SK-N-SH (cell line): ENCODE measurements around the gene SMYD3. TPM values are rescaled to one million over a fixed set of nuclear protein-coding genes. Genes with fewer than 3 reads are reported as not detected.

Source experiments
- CTCF ChIA-PET: fragments of 300-600, 350-600 bp; formaldehyde crosslinking; extraction: SDS; loops from one replicate; lab custom pipeline; 2021; lab: Yijun Ruan, JAX
- POLR2A ChIA-PET: fragments of 350-600 bp; sonication (Branson Sonifier 250); formaldehyde crosslinking; extraction: SDS; loops from one replicate; lab custom pipeline; 2020; ENCODE audit warnings: antibody characterized with exemption, inconsistent platforms; lab: Yijun Ruan, JAX
- DNase-seq: peaks from one replicate; pipeline ENCODE4 v3.0.0; 2012
- H2AFZ ChIP-seq: fragments of 200-600 bp; sonication (generic); 2 replicates; pipeline ENCODE4 v1.8.1; 2016; ENCODE audit warnings: antibody characterized with exemption, mild to moderate bottlenecking, low read depth
- H3F3A ChIP-seq: fragments of 200-600 bp; sonication (generic); replicated peaks from 2 replicates; pipeline ENCODE3; 2016; ENCODE audit warnings: antibody characterized with exemption, mild to moderate bottlenecking; ENCODE audit not compliant: insufficient read depth
- H3K27ac ChIP-seq, 2 experiments: fragments of 200-500 bp in 1 of 2; fragments of 200-600 bp in 1 of 2; sonication (Bioruptor generic) in 1 of 2; sonication (generic), shearing (Covaris generic) in 1 of 2; 2 replicates each; pipeline versions ENCODE4 v1.5.1 to v1.6.1; 2014 to 2016; ENCODE audit warnings: low read depth in 2 of 2, inconsistent platforms in 1 of 2, low read length in 1 of 2, mild to moderate bottlenecking in 1 of 2, mixed read lengths in 1 of 2
- H3K27me3 ChIP-seq: fragments of 200-600 bp; sonication (generic), shearing (Covaris generic); 2 replicates; pipeline ENCODE4 v1.6.1; 2016; ENCODE audit warnings: mixed run types; ENCODE audit not compliant: insufficient read depth
- H3K36me3 ChIP-seq, 2 experiments: fragments of 200-500 bp in 1 of 2; fragments of 200-600 bp in 1 of 2; sonication (Bioruptor generic) in 1 of 2; sonication (generic) in 1 of 2; replicated peaks in 1 of 2; 2 replicates each; pipeline versions ENCODE3 to v1.5.1; 2014 to 2016; ENCODE audit warnings: low read length in 1 of 2, mild to moderate bottlenecking in 1 of 2; ENCODE audit not compliant: insufficient read depth in 2 of 2, control insufficient read depth in 1 of 2
- H3K4me1 ChIP-seq, 2 experiments: fragments of 200-500 bp in 1 of 2; fragments of 200-600 bp in 1 of 2; sonication (Bioruptor generic) in 1 of 2; sonication (generic), shearing (Covaris generic) in 1 of 2; 2 replicates each; pipeline versions ENCODE4 v1.5.1 to v1.6.1; 2014 to 2016; ENCODE audit warnings: low read depth in 1 of 2, low read length in 1 of 2, mixed run types in 1 of 2; ENCODE audit not compliant: insufficient read depth in 2 of 2, control insufficient read depth in 1 of 2
- H3K4me2 ChIP-seq: fragments of 200-600 bp; sonication (generic), shearing (Covaris generic); 2 replicates; pipeline ENCODE4 v1.6.1; 2017; ENCODE audit warnings: mixed run types
- H3K4me3 ChIP-seq, 2 experiments: fragments of 200-500 bp in 1 of 2; fragments of 200-600 bp in 1 of 2; sonication (Bioruptor generic) in 1 of 2; sonication (generic), shearing (Covaris generic) in 1 of 2; 2 replicates each; pipeline versions ENCODE4 v1.5.1 to v1.8.1; 2014 to 2016; ENCODE audit warnings: low read depth in 2 of 2, inconsistent platforms in 1 of 2, low read length in 1 of 2, mild to moderate bottlenecking in 1 of 2, mixed read lengths in 1 of 2, moderate library complexity in 1 of 2
- H3K79me2 ChIP-seq: fragments of 200-600 bp; sonication (generic); 2 replicates; pipeline ENCODE4 v1.8.1; 2017; ENCODE audit warnings: mild to moderate bottlenecking; ENCODE audit not compliant: insufficient read depth
- H3K9ac ChIP-seq: fragments of 200-600 bp; sonication (generic); 2 replicates; pipeline ENCODE4 v1.6.1; 2017; ENCODE audit warnings: mixed run types
- H3K9me2 ChIP-seq: fragments of 200-600 bp; sonication (generic); 2 replicates; pipeline ENCODE4 v1.6.1; 2017; ENCODE audit warnings: mixed run types
- H3K9me3 ChIP-seq: fragments of 200-600 bp; sonication (generic); 2 replicates; pipeline ENCODE4 v1.6.1; 2017; ENCODE audit warnings: mixed run types, mild to moderate bottlenecking, moderate library complexity
- H4K20me1 ChIP-seq: fragments of 200-600 bp; sonication (generic); 2 replicates; pipeline ENCODE4 v1.6.1; 2017; ENCODE audit warnings: mild to moderate bottlenecking, mixed run types; ENCODE audit not compliant: insufficient read depth
- ELF1 ChIP-seq: IDR thresholded peaks from 2 replicates; pipeline ENCODE4 v1.4.0; 2012
- EP300 ChIP-seq, 2 experiments: IDR thresholded peaks; 2 replicates each; pipeline versions ENCODE4 v1.4.0 to v1.6.1; 2012; ENCODE audit warnings: borderline replicate concordance in 1 of 2, low read depth in 1 of 2, low read length in 1 of 2
- EZH2phosphoT487 ChIP-seq: fragments of 200-600 bp; sonication (generic); IDR thresholded peaks from 2 replicates; pipeline ENCODE4 v1.6.1; 2017; ENCODE audit warnings: low read depth, mixed run types, mild to moderate bottlenecking, antibody characterized with exemption, moderate library complexity, borderline replicate concordance
- FOSL2 ChIP-seq: IDR thresholded peaks from 2 replicates; pipeline ENCODE4 v1.4.0; 2012; ENCODE audit warnings: low read depth, mild to moderate bottlenecking, moderate library complexity, borderline replicate concordance
- FOXJ3 ChIP-seq: sonication (generic); formaldehyde crosslinking; IDR thresholded peaks from 2 replicates; pipeline ENCODE4 v1.5.1; 2020; ENCODE audit warnings: mild to moderate bottlenecking, missing genetic modification reagents
- FOXM1 ChIP-seq: IDR thresholded peaks from 2 replicates; pipeline ENCODE4 v1.4.0; 2012; ENCODE audit warnings: low read depth, mild to moderate bottlenecking
- GABPA ChIP-seq: IDR thresholded peaks from 2 replicates; pipeline ENCODE4 v1.4.0; 2012; ENCODE audit warnings: low read depth, mild to moderate bottlenecking
- GATA2 ChIP-seq: sonication (generic); formaldehyde crosslinking; IDR thresholded peaks from 2 replicates; pipeline ENCODE4 v1.5.0; 2020; ENCODE audit warnings: mild to moderate bottlenecking, missing genetic modification reagents
- IRF3 ChIP-seq: fragments of 150-350 bp; IDR thresholded peaks from 2 replicates; pipeline ENCODE4 v1.6.1; 2016; ENCODE audit warnings: mild to moderate bottlenecking, low read depth, low read length
- JUND ChIP-seq: IDR thresholded peaks from 2 replicates; pipeline ENCODE4 v1.4.0; 2012
- MAX ChIP-seq: IDR thresholded peaks from 2 replicates; pipeline ENCODE4 v1.4.0; 2012; ENCODE audit warnings: low read depth
- NFIC ChIP-seq: IDR thresholded peaks from 2 replicates; pipeline ENCODE4 v1.4.0; 2012; ENCODE audit warnings: borderline replicate concordance
- NRF1 ChIP-seq: IDR thresholded peaks from 2 replicates; pipeline ENCODE4 v1.6.1; 2012; ENCODE audit warnings: low read depth, mild to moderate bottlenecking, low read length
- PBX3 ChIP-seq: IDR thresholded peaks from 2 replicates; pipeline ENCODE4; 2012
- POLR2AphosphoS5 ChIP-seq: IDR thresholded peaks from 2 replicates; pipeline ENCODE4 v1.6.1; 2012; ENCODE audit warnings: low read depth, low read length
- RCOR1 ChIP-seq: fragments of 150-350 bp; IDR thresholded peaks from 2 replicates; pipeline ENCODE4 v1.6.1; 2017; ENCODE audit warnings: antibody characterized with exemption, low read length
- RXRA ChIP-seq: IDR thresholded peaks from 2 replicates; pipeline ENCODE4 v1.4.0; 2012; ENCODE audit warnings: low read depth, mild to moderate bottlenecking, borderline replicate concordance
- SMC3 ChIP-seq: IDR thresholded peaks from 2 replicates; pipeline ENCODE4 v1.6.1; 2012; ENCODE audit warnings: low read depth, low read length, improper control_type of control experiment
- TAF1 ChIP-seq: IDR thresholded peaks from 2 replicates; pipeline ENCODE4 v1.6.1; 2012; ENCODE audit warnings: low read depth, mild to moderate bottlenecking, low read length, moderate library complexity, borderline replicate concordance
- TCF12 ChIP-seq: IDR thresholded peaks from 2 replicates; pipeline ENCODE4 v1.4.0; 2012
- TEAD4 ChIP-seq: IDR thresholded peaks from 2 replicates; pipeline ENCODE4 v1.4.0; 2012; ENCODE audit warnings: mild to moderate bottlenecking, borderline replicate concordance; ENCODE audit not compliant: insufficient read depth
- USF2 ChIP-seq: fragments of 150-350 bp; IDR thresholded peaks from 2 replicates; pipeline ENCODE4 v1.6.1; 2017; ENCODE audit warnings: antibody characterized with exemption, low read length, low read depth, borderline replicate concordance
- YY1 ChIP-seq: IDR thresholded peaks from 2 replicates; pipeline ENCODE4 v1.4.0; 2012; ENCODE audit warnings: low read depth, mild to moderate bottlenecking
- ZBTB33 ChIP-seq: IDR thresholded peaks from 2 replicates; pipeline ENCODE4 v1.4.0; 2012; ENCODE audit warnings: low read depth, borderline replicate concordance
- WGBS: methylation state at CpG from one replicate; pipeline ENCODE4 v1.1.6; 2017; ENCODE audit warnings: low lambda C conversion rate; 5-methylcytosine and 5-hydroxymethylcytosine counted together
- polyA plus RNA-seq, 3 experiments: library from polyadenylated mRNA; depleted of rRNA; stranded (reverse); fragments of >200 nt; gene quantifications; 2 replicates each; pipeline ENCODE4 v1.2.3, GENCODE V29; 2012

The SMYD3 gene
- polyA plus RNA-seq, 1 of the 3 experiments (the other 2 are of a cell fraction) = 31.4 TPM

GRCh38 chr1:246302251-246302625 lies 204.8 kb downstream of the SMYD3 start (continued):
- TF ChIP-seq GATA2 (no peak), EZH2phosphoT487 (no peak), USF2 (no peak), JUND (no peak), NFIC (no peak), TEAD4 (no peak), TCF12 (no peak), FOXJ3 (CRISPR knock-in tag) (no peak), FOSL2 (no peak)

GRCh38 chr1:246301553-246302250 lies 205.4 kb downstream of the SMYD3 start:
- Histone ChIP-seq H2AFZ (no peak overlapping the region), H3K4me1 (peaks cover 14 to 35% of the 10 kb centered on the region in 2 experiments; a peak in 3 of 4 replicates), H3K9me2 (no peaks in the 10 kb centered on the region), H3K36me3 (no peaks in the 10 kb centered on the region), H3K4me3 (no peak overlapping the region), H3K79me2 (no peaks in the 10 kb centered on the region), H3K4me2 (no peak overlapping the region), H3K27me3 (no peaks in the 10 kb centered on the region), H3K9ac (no peak overlapping the region), H4K20me1 (no peaks in the 10 kb centered on the region), H3K9me3 (no peaks in the 10 kb centered on the region), H3K27ac (peak overlapping the region; percentile 6 to 16; a peak in 2 of 4 replicates), H3F3A (peaks cover 9% of the 10 kb centered on the region)
- ChIA-PET CTCF (interaction anchor here (1.0 to 2.1 kb wide), 3 partner anchors 21 to 194 kb away, joined by 3 to 8 read pairs (median 4); no protein-coding TSS in a partner anchor), POLR2A (no interaction called here)
- TF ChIP-seq FOSL2 = no peak
- TF ChIP-seq ZBTB33 = no peak
- TF ChIP-seq ELF1 = no peak
- no peak for TF ChIP-seq EZH2phosphoT487
- TF ChIP-seq TAF1 = no peak
- TF ChIP-seq MAX = no peak
- TF ChIP-seq FOXM1 = no peak
- TF ChIP-seq POLR2AphosphoS5 = no peak
- no peak for TF ChIP-seq RXRA
- no peak for TF ChIP-seq EP300 (IDR thresholded peaks at IDR 0.05; ENCODE audit: borderline replicate concordance in 1 of 2, low read depth in 1 of 2, low read length in 1 of 2)
- no peak for TF ChIP-seq TCF12
- TF ChIP-seq SMC3 = no peak
- TF ChIP-seq YY1 = no peak
- no peak for TF ChIP-seq PBX3
- no peak for TF ChIP-seq RCOR1
- TF ChIP-seq IRF3 = no peak
- no peak for TF ChIP-seq NRF1
- TF ChIP-seq GABPA = no peak
- 85% methylated on average over 6 of the region's 6 CpGs for WGBS
- DNase-seq = no peak
